ENCODE results near the gene SSRP1.
"Not testable (repeated sequence)": the region's sequence is repeated elsewhere in the genome, so short reads cannot be mapped to it uniquely, and the experiment has no call there.

SSRP1 gene

GRCh38 chr11:57296205-57296604 lies 39.5 kb downstream of the SSRP1 start:
- DNase-seq = not testable (repeated sequence)

- DNase-seq = no peak
Measured at GRCh38 chr11:57294225-57295131, 41.2 kb downstream of the SSRP1 start.

GRCh38 chr11:57290288-57290687 lies 45.4 kb downstream of the SSRP1 start:
- DNase-seq = no peak

GRCh38 chr11:57288771-57289579 lies 46.7 kb downstream of the SSRP1 start:
- no peak for DNase-seq

GRCh38 chr11:57287884-57288283 lies 47.8 kb downstream of the SSRP1 start:
- DNase-seq = no peak

GRCh38 chr11:57283231-57283990 lies 52.3 kb downstream of the SSRP1 start:
- DNase-seq = no peak

GRCh38 chr11:57281546-57281945 lies 54.1 kb downstream of the SSRP1 start:
- not testable (repeated sequence) for DNase-seq

GRCh38 chr11:57279116-57279515 lies 56.6 kb downstream of the SSRP1 start:
- no peak for DNase-seq

- no peak for DNase-seq
Measured at GRCh38 chr11:57278721-57279095, 57.0 kb downstream of the SSRP1 start.

GRCh38 chr11:57277845-57278720 lies 57.6 kb downstream of the SSRP1 start:
- DNase-seq = peak; percentile 40

GRCh38 chr11:57276971-57277675 lies 58.6 kb downstream of the SSRP1 start:
- DNase-seq = no peak

GRCh38 chr11:57276169-57276970 lies 59.3 kb downstream of the SSRP1 start:
- DNase-seq = no peak
